Measurements from ENCODE around the gene ELL.

The ELL gene

GRCh38 chr19:18470787-18471186, 51.1 kb downstream of the ELL start:
- no peak for DNase-seq (ENCODE audit: low read depth in 2 of 2)

GRCh38 chr19:18469069-18469846, 52.6 kb downstream of the ELL start:
- DNase-seq (ENCODE audit: low read depth in 2 of 2) = peak; percentile 31 to 61

- no peak for DNase-seq (ENCODE audit: low read depth in 2 of 2)
Observed at GRCh38 chr19:18468517-18468916, 53.4 kb downstream of the ELL start.

- no peak for DNase-seq (ENCODE audit: low read depth in 2 of 2)
Observed at GRCh38 chr19:18467978-18468377, 53.9 kb downstream of the ELL start.

- no peak for DNase-seq (ENCODE audit: low read depth in 2 of 2)
Observed at GRCh38 chr19:18466354-18466753, 55.5 kb downstream of the ELL start.

- DNase-seq (ENCODE audit: low read depth in 2 of 2) = no peak
Observed at GRCh38 chr19:18465964-18466339, 55.9 kb downstream of the ELL start.

- no peak for DNase-seq (ENCODE audit: low read depth in 2 of 2)
Observed at GRCh38 chr19:18465214-18465963, 56.5 kb downstream of the ELL start.

GRCh38 chr19:18464646-18465045, 57.2 kb downstream of the ELL start:
- DNase-seq (ENCODE audit: low read depth in 2 of 2) = no peak

- no peak for DNase-seq (ENCODE audit: low read depth in 2 of 2)
Observed at GRCh38 chr19:18461471-18461870, 60.4 kb downstream of the ELL start.

GRCh38 chr19:18460900-18461299, 61.0 kb downstream of the ELL start:
- no peak for DNase-seq (ENCODE audit: low read depth in 2 of 2)

GRCh38 chr19:18457483-18458331, 64.2 kb downstream of the ELL start:
- no peak for DNase-seq (ENCODE audit: low read depth in 2 of 2)

- DNase-seq (ENCODE audit: low read depth in 2 of 2) = no peak
Observed at GRCh38 chr19:18456974-18457373, 64.9 kb downstream of the ELL start.

GRCh38 chr19:18456279-18456678, 65.6 kb downstream of the ELL start:
- no peak for DNase-seq (ENCODE audit: low read depth in 2 of 2)

- no peak for DNase-seq (ENCODE audit: low read depth in 2 of 2)
Observed at GRCh38 chr19:18453269-18454024, 68.4 kb downstream of the ELL start.

GRCh38 chr19:18452386-18452785, 69.5 kb downstream of the ELL start:
- no peak for DNase-seq (ENCODE audit: low read depth in 2 of 2)

- DNase-seq (ENCODE audit: low read depth in 2 of 2) = peak; percentile 74 to 88
Observed at GRCh38 chr19:18450931-18451836, 70.7 kb downstream of the ELL start.

- no peak for DNase-seq (ENCODE audit: low read depth in 2 of 2)
Observed at GRCh38 chr19:18450021-18450930, 71.6 kb downstream of the ELL start.

GRCh38 chr19:18449552-18449951, 72.3 kb downstream of the ELL start:
- DNase-seq (ENCODE audit: low read depth in 2 of 2) = no peak

- no peak for DNase-seq (ENCODE audit: low read depth in 2 of 2)
Observed at GRCh38 chr19:18446811-18447359, 75.0 kb downstream of the ELL start.

Measured in stimulated activated CD4-positive, alpha-beta T cell treated with anti-CD3 and anti-CD28 coated beads, Interleukin-12 subunit alpha, Interleukin-12 subunit beta, amount 100 ng/mL, for 24 hours (primary cell).